SK-N-SH (cell line): ENCODE data around the gene VIPR2. TPM values are rescaled to one million over a fixed set of nuclear protein-coding genes. Genes with fewer than 3 reads are reported as not detected.

Source experiments
- CTCF ChIA-PET: fragments of 300-600, 350-600 bp; formaldehyde crosslinking; extraction: SDS; loops from one replicate; lab custom pipeline; 2021; lab: Yijun Ruan, JAX
- POLR2A ChIA-PET: fragments of 350-600 bp; sonication (Branson Sonifier 250); formaldehyde crosslinking; extraction: SDS; loops from one replicate; lab custom pipeline; 2020; ENCODE audit warnings: antibody characterized with exemption, inconsistent platforms; lab: Yijun Ruan, JAX
- DNase-seq: peaks from one replicate; pipeline ENCODE4 v3.0.0; 2012
- H2AFZ ChIP-seq: fragments of 200-600 bp; sonication (generic); 2 replicates; pipeline ENCODE4 v1.8.1; 2016; ENCODE audit warnings: antibody characterized with exemption, mild to moderate bottlenecking, low read depth
- H3F3A ChIP-seq: fragments of 200-600 bp; sonication (generic); replicated peaks from 2 replicates; pipeline ENCODE3; 2016; ENCODE audit warnings: antibody characterized with exemption, mild to moderate bottlenecking; ENCODE audit not compliant: insufficient read depth
- H3K27ac ChIP-seq, 2 experiments: fragments of 200-500 bp in 1 of 2; fragments of 200-600 bp in 1 of 2; sonication (Bioruptor generic) in 1 of 2; sonication (generic), shearing (Covaris generic) in 1 of 2; 2 replicates each; pipeline versions ENCODE4 v1.5.1 to v1.6.1; 2014 to 2016; ENCODE audit warnings: low read depth in 2 of 2, inconsistent platforms in 1 of 2, low read length in 1 of 2, mild to moderate bottlenecking in 1 of 2, mixed read lengths in 1 of 2
- H3K27me3 ChIP-seq: fragments of 200-600 bp; sonication (generic), shearing (Covaris generic); 2 replicates; pipeline ENCODE4 v1.6.1; 2016; ENCODE audit warnings: mixed run types; ENCODE audit not compliant: insufficient read depth
- H3K36me3 ChIP-seq, 2 experiments: fragments of 200-500 bp in 1 of 2; fragments of 200-600 bp in 1 of 2; sonication (Bioruptor generic) in 1 of 2; sonication (generic) in 1 of 2; replicated peaks in 1 of 2; 2 replicates each; pipeline versions ENCODE3 to v1.5.1; 2014 to 2016; ENCODE audit warnings: low read length in 1 of 2, mild to moderate bottlenecking in 1 of 2; ENCODE audit not compliant: insufficient read depth in 2 of 2, control insufficient read depth in 1 of 2
- H3K4me1 ChIP-seq, 2 experiments: fragments of 200-500 bp in 1 of 2; fragments of 200-600 bp in 1 of 2; sonication (Bioruptor generic) in 1 of 2; sonication (generic), shearing (Covaris generic) in 1 of 2; 2 replicates each; pipeline versions ENCODE4 v1.5.1 to v1.6.1; 2014 to 2016; ENCODE audit warnings: low read depth in 1 of 2, low read length in 1 of 2, mixed run types in 1 of 2; ENCODE audit not compliant: insufficient read depth in 2 of 2, control insufficient read depth in 1 of 2
- H3K4me2 ChIP-seq: fragments of 200-600 bp; sonication (generic), shearing (Covaris generic); 2 replicates; pipeline ENCODE4 v1.6.1; 2017; ENCODE audit warnings: mixed run types
- H3K4me3 ChIP-seq, 2 experiments: fragments of 200-500 bp in 1 of 2; fragments of 200-600 bp in 1 of 2; sonication (Bioruptor generic) in 1 of 2; sonication (generic), shearing (Covaris generic) in 1 of 2; 2 replicates each; pipeline versions ENCODE4 v1.5.1 to v1.8.1; 2014 to 2016; ENCODE audit warnings: low read depth in 2 of 2, inconsistent platforms in 1 of 2, low read length in 1 of 2, mild to moderate bottlenecking in 1 of 2, mixed read lengths in 1 of 2, moderate library complexity in 1 of 2
- H3K79me2 ChIP-seq: fragments of 200-600 bp; sonication (generic); 2 replicates; pipeline ENCODE4 v1.8.1; 2017; ENCODE audit warnings: mild to moderate bottlenecking; ENCODE audit not compliant: insufficient read depth
- H3K9ac ChIP-seq: fragments of 200-600 bp; sonication (generic); 2 replicates; pipeline ENCODE4 v1.6.1; 2017; ENCODE audit warnings: mixed run types
- H3K9me2 ChIP-seq: fragments of 200-600 bp; sonication (generic); 2 replicates; pipeline ENCODE4 v1.6.1; 2017; ENCODE audit warnings: mixed run types
- H3K9me3 ChIP-seq: fragments of 200-600 bp; sonication (generic); 2 replicates; pipeline ENCODE4 v1.6.1; 2017; ENCODE audit warnings: mixed run types, mild to moderate bottlenecking, moderate library complexity
- H4K20me1 ChIP-seq: fragments of 200-600 bp; sonication (generic); 2 replicates; pipeline ENCODE4 v1.6.1; 2017; ENCODE audit warnings: mild to moderate bottlenecking, mixed run types; ENCODE audit not compliant: insufficient read depth
- CHD2 ChIP-seq: fragments of 150-350 bp; IDR thresholded peaks from 2 replicates; pipeline ENCODE4 v1.6.1; 2018; ENCODE audit warnings: low read length; ENCODE audit not compliant: partially characterized antibody
- ELF1 ChIP-seq: IDR thresholded peaks from 2 replicates; pipeline ENCODE4 v1.4.0; 2012
- EP300 ChIP-seq, 2 experiments: IDR thresholded peaks; 2 replicates each; pipeline versions ENCODE4 v1.4.0 to v1.6.1; 2012; ENCODE audit warnings: borderline replicate concordance in 1 of 2, low read depth in 1 of 2, low read length in 1 of 2
- EZH2phosphoT487 ChIP-seq: fragments of 200-600 bp; sonication (generic); IDR thresholded peaks from 2 replicates; pipeline ENCODE4 v1.6.1; 2017; ENCODE audit warnings: low read depth, mixed run types, mild to moderate bottlenecking, antibody characterized with exemption, moderate library complexity, borderline replicate concordance
- FOXM1 ChIP-seq: IDR thresholded peaks from 2 replicates; pipeline ENCODE4 v1.4.0; 2012; ENCODE audit warnings: low read depth, mild to moderate bottlenecking
- GABPA ChIP-seq: IDR thresholded peaks from 2 replicates; pipeline ENCODE4 v1.4.0; 2012; ENCODE audit warnings: low read depth, mild to moderate bottlenecking
- MEF2A ChIP-seq: IDR thresholded peaks from 2 replicates; pipeline ENCODE4 v1.4.0; 2012; ENCODE audit warnings: low read depth, borderline replicate concordance
- MXI1 ChIP-seq: IDR thresholded peaks from 2 replicates; pipeline ENCODE4 v1.6.1; 2012; ENCODE audit warnings: mild to moderate bottlenecking, low read depth, low read length, improper control_type of control experiment
- NFIC ChIP-seq: IDR thresholded peaks from 2 replicates; pipeline ENCODE4 v1.4.0; 2012; ENCODE audit warnings: borderline replicate concordance
- NRF1 ChIP-seq: IDR thresholded peaks from 2 replicates; pipeline ENCODE4 v1.6.1; 2012; ENCODE audit warnings: low read depth, mild to moderate bottlenecking, low read length
- POLR2AphosphoS5 ChIP-seq: IDR thresholded peaks from 2 replicates; pipeline ENCODE4 v1.6.1; 2012; ENCODE audit warnings: low read depth, low read length
- RAD21 ChIP-seq: IDR thresholded peaks from 2 replicates; pipeline ENCODE4 v1.6.1; 2012; ENCODE audit warnings: mild to moderate bottlenecking, low read length
- REST ChIP-seq: IDR thresholded peaks from 2 replicates; pipeline ENCODE4 v1.6.1; 2012; ENCODE audit warnings: mild to moderate bottlenecking, low read depth, low read length, moderate library complexity
- RXRA ChIP-seq: IDR thresholded peaks from 2 replicates; pipeline ENCODE4 v1.4.0; 2012; ENCODE audit warnings: low read depth, mild to moderate bottlenecking, borderline replicate concordance
- TAF1 ChIP-seq: IDR thresholded peaks from 2 replicates; pipeline ENCODE4 v1.6.1; 2012; ENCODE audit warnings: low read depth, mild to moderate bottlenecking, low read length, moderate library complexity, borderline replicate concordance
- TEAD4 ChIP-seq: IDR thresholded peaks from 2 replicates; pipeline ENCODE4 v1.4.0; 2012; ENCODE audit warnings: mild to moderate bottlenecking, borderline replicate concordance; ENCODE audit not compliant: insufficient read depth
- WGBS: methylation state at CpG from one replicate; pipeline ENCODE4 v1.1.6; 2017; ENCODE audit warnings: low lambda C conversion rate; 5-methylcytosine and 5-hydroxymethylcytosine counted together
- polyA plus RNA-seq, 3 experiments: library from polyadenylated mRNA; depleted of rRNA; stranded (reverse); fragments of >200 nt; gene quantifications; 2 replicates each; pipeline ENCODE4 v1.2.3, GENCODE V29; 2012
- TF ChIP-seq, protein P1 (sequence below): fragments of 200-600 bp; sonication (generic); IDR thresholded peaks from 2 replicates; pipeline ENCODE4 v1.6.1; 2017; ENCODE audit warnings: antibody characterized with exemption, mild to moderate bottlenecking, moderate library complexity

Gene VIPR2
- polyA plus RNA-seq, 1 of the 3 experiments (the other 2 are of a cell fraction): not detected

- no peaks in the 10 kb centered on the region for H3F3A ChIP-seq
- TF ChIP-seq EZH2phosphoT487 (no peak), ELF1 (no peak), RXRA (no peak), REST (no peak), EP300 (IDR thresholded peaks at IDR 0.05; ENCODE audit: borderline replicate concordance in 1 of 2, low read depth in 1 of 2, low read length in 1 of 2) (no peak), MXI1 (no peak), NFIC (no peak)
- TF ChIP-seq, protein P1, sequence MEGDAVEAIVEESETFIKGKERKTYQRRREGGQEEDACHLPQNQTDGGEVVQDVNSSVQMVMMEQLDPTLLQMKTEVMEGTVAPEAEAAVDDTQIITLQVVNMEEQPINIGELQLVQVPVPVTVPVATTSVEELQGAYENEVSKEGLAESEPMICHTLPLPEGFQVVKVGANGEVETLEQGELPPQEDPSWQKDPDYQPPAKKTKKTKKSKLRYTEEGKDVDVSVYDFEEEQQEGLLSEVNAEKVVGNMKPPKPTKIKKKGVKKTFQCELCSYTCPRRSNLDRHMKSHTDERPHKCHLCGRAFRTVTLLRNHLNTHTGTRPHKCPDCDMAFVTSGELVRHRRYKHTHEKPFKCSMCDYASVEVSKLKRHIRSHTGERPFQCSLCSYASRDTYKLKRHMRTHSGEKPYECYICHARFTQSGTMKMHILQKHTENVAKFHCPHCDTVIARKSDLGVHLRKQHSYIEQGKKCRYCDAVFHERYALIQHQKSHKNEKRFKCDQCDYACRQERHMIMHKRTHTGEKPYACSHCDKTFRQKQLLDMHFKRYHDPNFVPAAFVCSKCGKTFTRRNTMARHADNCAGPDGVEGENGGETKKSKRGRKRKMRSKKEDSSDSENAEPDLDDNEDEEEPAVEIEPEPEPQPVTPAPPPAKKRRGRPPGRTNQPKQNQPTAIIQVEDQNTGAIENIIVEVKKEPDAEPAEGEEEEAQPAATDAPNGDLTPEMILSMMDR: no peak
- H3K79me2 ChIP-seq: no peaks in the 10 kb centered on the region
- no peaks in the 10 kb centered on the region for H3K36me3 ChIP-seq
- peaks cover 0 to 13% of the 10 kb centered on the region in 2 experiments; a peak in 1 of 4 replicates for H3K4me1 ChIP-seq
- peak overlapping the region in 1 of 2 experiments; percentile 41; a peak in 1 of 4 replicates for H3K4me3 ChIP-seq
- CTCF ChIA-PET: no interaction called here
- H3K9me2 ChIP-seq: no peaks in the 10 kb centered on the region
- H3K9ac ChIP-seq: no peak overlapping the region
- no peak overlapping the region for H3K4me2 ChIP-seq
- POLR2A ChIA-PET: no interaction called here
- WGBS: 15% methylated on average over 17 of the region's 30 CpGs
- H3K9me3 ChIP-seq: no peaks in the 10 kb centered on the region
- H2AFZ ChIP-seq: no peak overlapping the region
- H3K27ac ChIP-seq: no peak overlapping the region
- H3K27me3 ChIP-seq: no peaks in the 10 kb centered on the region
- DNase-seq: peak; percentile 54
- H4K20me1 ChIP-seq: no peaks in the 10 kb centered on the region
Measured at GRCh38 chr7:159145490-159145855, 806 bp upstream of the VIPR2 start.

DNA sequence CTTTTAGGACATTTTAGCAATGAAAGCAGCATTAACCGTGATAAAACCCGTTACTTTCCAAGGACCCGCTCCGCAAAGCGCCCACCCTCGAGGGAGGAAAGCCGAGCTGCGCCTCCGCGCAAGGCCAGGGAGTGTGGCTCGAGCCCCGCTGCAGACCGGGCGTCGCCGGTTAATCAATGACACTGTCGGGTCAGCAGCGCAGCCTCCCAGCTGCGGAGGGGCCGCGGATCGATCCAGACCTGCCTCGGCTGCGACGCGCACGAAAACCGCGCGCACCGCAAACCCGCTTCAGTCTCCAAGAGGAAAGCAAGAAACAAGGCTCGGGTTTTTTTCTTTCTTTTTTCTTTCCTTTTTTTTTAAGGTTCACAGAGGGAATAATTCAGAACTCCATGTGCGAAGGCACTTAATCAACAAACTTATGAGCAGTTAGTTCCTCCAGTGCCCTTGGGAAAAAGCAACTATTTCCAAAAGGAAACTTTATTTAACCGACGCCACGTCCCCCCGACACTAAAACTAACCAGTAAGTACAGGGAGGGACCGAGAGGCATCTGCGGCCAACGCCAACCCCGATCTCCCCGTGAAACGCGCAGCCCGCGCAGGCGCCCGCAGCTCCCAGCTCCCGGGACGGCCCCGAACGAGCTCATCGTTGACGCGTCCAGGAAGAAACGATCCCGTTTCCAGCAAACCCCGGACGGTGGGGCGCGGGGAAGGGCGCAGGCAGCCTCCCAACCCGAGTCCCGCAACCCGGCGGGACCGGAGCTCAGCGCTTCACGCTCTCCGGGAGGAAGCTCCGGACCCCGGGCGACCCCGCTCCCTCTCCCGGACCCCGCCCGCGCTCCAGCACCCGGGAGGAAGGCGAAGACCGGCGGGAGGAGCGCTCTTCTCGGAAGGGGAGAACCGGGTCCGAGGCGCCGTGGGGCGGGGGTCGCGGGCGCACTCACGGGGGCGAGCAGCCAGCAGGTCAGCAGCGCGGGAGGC lies 598 bp downstream of the VIPR2 start:
- Histone ChIP-seq H3K4me3 (peak overlapping the region in 1 of 2 experiments; percentile 42; a peak in 2 of 4 replicates), H4K20me1 (no peaks in the 10 kb centered on the region), H3K4me1 (peaks cover 0 to 13% of the 10 kb centered on the region in 2 experiments; a peak in 1 of 4 replicates), H3K4me2 (no peak overlapping the region), H3K9me3 (no peaks in the 10 kb centered on the region), H3K36me3 (no peaks in the 10 kb centered on the region), H3K27me3 (no peaks in the 10 kb centered on the region), H2AFZ (no peak overlapping the region), H3K27ac (no peak overlapping the region), H3K9ac (no peak overlapping the region), H3K9me2 (no peaks in the 10 kb centered on the region), H3F3A (no peaks in the 10 kb centered on the region), H3K79me2 (no peaks in the 10 kb centered on the region)
- ChIA-PET CTCF (interaction anchor here (1.1 kb wide), 1 partner anchor 18 kb away, joined by 3 read pairs; no protein-coding TSS in a partner anchor), POLR2A (no interaction called here)
- WGBS: 25% methylated on average over 75 of the region's 97 CpGs
- DNase-seq: peak; percentile 71
- TF ChIP-seq RAD21: no peak
- no peak for TF ChIP-seq TEAD4
- no peak for TF ChIP-seq CHD2
- no peak for TF ChIP-seq FOXM1
- TF ChIP-seq NRF1: no peak
- no peak for TF ChIP-seq POLR2AphosphoS5
- no peak for TF ChIP-seq TAF1
- TF ChIP-seq MEF2A: no peak
- no peak for TF ChIP-seq MXI1
- TF ChIP-seq GABPA: no peak
- TF ChIP-seq, protein P1: no peak
